K562 (cell line): Measurements from ENCODE around the gene NRDE2. TPM values are rescaled to one million over a fixed set of nuclear protein-coding genes. Genes with fewer than 3 reads are reported as not detected.

Experiments
- BACH1 ChIP-seq: fragments of 200-800 bp; sonication (Bioruptor generic); IDR thresholded peaks from 2 replicates; pipeline ENCODE4 v1.6.1; 2016; ENCODE audit warnings: missing genetic modification characterization, missing compliant biosample characterization
- CTBP1 ChIP-seq: fragments of 450-650 bp; IDR thresholded peaks from 2 replicates; pipeline ENCODE4 v1.6.1; 2016; ENCODE audit warnings: borderline replicate concordance
- GABPA ChIP-seq: fragments of 200-800 bp; sonication (Bioruptor generic); conservative IDR thresholded peaks from 2 replicates; pipeline ENCODE4 v1.6.1; 2016; ENCODE audit warnings: low read depth, missing genetic modification characterization, missing compliant biosample characterization
- NR4A1 ChIP-seq, 2 experiments: fragments of 250-450 bp in 1 of 2; fragments of 450-650 bp in 1 of 2; sonication (Bioruptor Pico) in 1 of 2; IDR thresholded peaks; 2 replicates each; pipeline versions ENCODE4 v1.4.0 to v1.6.1; 2016 to 2020; ENCODE audit warnings: mild to moderate bottlenecking in 2 of 2, missing compliant biosample characterization in 1 of 2, missing genetic modification characterization in 1 of 2, moderate library complexity in 1 of 2
- RAD21 ChIP-seq, 2 experiments: fragments of 250-450 bp in 1 of 2; fragments of 450-650 bp in 1 of 2; sonication (Bioruptor Pico) in 1 of 2; formaldehyde crosslinking in 1 of 2; IDR thresholded peaks in 1 of 2; conservative IDR thresholded peaks in 1 of 2; 2 replicates each; pipeline versions ENCODE4 v1.4.0 to v1.8.0; 2020 to 2022; ENCODE audit warnings: mild to moderate bottlenecking in 2 of 2, moderate library complexity in 1 of 2
- SAP30 ChIP-seq: fragments of 200-600 bp; sonication (generic); IDR thresholded peaks from 2 replicates; pipeline ENCODE4 v1.6.1; 2012; ENCODE audit warnings: borderline replicate concordance, low read depth, mild to moderate bottlenecking, moderate library complexity, low read length, control low read depth, inconsistent platforms; ENCODE audit not compliant: insufficient read depth, poor library complexity, severe bottlenecking
- TEAD1 ChIP-seq, 2 experiments: fragments of 450-650 bp in 1 of 2; sonication (generic) in 1 of 2; formaldehyde crosslinking; IDR thresholded peaks; 2 replicates each; pipeline versions ENCODE4 v1.4.0 to v1.8.0; 2020 to 2022; ENCODE audit warnings: mild to moderate bottlenecking in 2 of 2, missing genetic modification reagents in 1 of 2
- ZNF175 ChIP-seq: fragments of 200-800 bp; sonication (Bioruptor generic); IDR thresholded peaks from 2 replicates; pipeline ENCODE4 v1.6.1; 2016; ENCODE audit warnings: low read depth, mild to moderate bottlenecking, missing genetic modification characterization, missing compliant biosample characterization
- ZNF707 ChIP-seq: fragments of 250-450 bp; sonication (Bioruptor Pico); conservative IDR thresholded peaks from 2 replicates; pipeline ENCODE4 v1.8.0; 2022; ENCODE audit warnings: inconsistent platforms, mild to moderate bottlenecking, moderate library complexity
- polyA plus RNA-seq, 8 experiments: library from polyadenylated mRNA; depleted of rRNA in 4 of 8; stranded (reverse) in 5 of 8; unstranded in 3 of 8; fragments of >200 nt; fragmentation: Nextera tagmentation in 2 of 8; fragmentation: Illumina TruSeq in 1 of 8; extraction: Ambion mirVana in 2 of 8; extraction: Trizol in 1 of 8; gene quantifications; 2 replicates each; pipeline versions ENCODE4 v1.2.1 to v1.2.3, GENCODE V29; 2011 to 2014; ENCODE audit warnings: inconsistent platforms in 1 of 8, missing spikeins in 1 of 8
- total RNA-seq, 7 experiments: library from RNA; depleted of rRNA in 6 of 7; stranded (reverse); fragments of >200 nt in 6 of 7; fragmentation: Illumina TruSeq in 2 of 7; extraction: Trizol in 2 of 7; gene quantifications; 2 replicates each; pipeline versions ENCODE4 v1.2.1 to v1.2.3, GENCODE V29; 2011 to 2021; ENCODE audit warnings: low replicate concordance in 1 of 7
- TF ChIP-seq, protein P1 (sequence below): fragments of 450-650 bp; IDR thresholded peaks from 2 replicates; pipeline ENCODE4 v1.6.1; 2017; ENCODE audit warnings: antibody characterized with exemption, mild to moderate bottlenecking
- TF ChIP-seq, protein P2 (sequence below): fragments of 450-650 bp; IDR thresholded peaks from 2 replicates; pipeline ENCODE4 v1.6.1; 2014; ENCODE audit warnings: low read depth, mild to moderate bottlenecking, moderate library complexity, borderline replicate concordance
- TF ChIP-seq, protein P3 (sequence below): fragments of 250-450 bp; sonication (Bioruptor Pico); IDR thresholded peaks from 2 replicates; pipeline ENCODE4 v1.5.0; 2020; ENCODE audit warnings: mild to moderate bottlenecking
- TF ChIP-seq, protein P4 (sequence below): fragments of 250-450 bp; sonication (Bioruptor Pico); IDR thresholded peaks from 2 replicates; pipeline ENCODE4 v1.8.0; 2022; ENCODE audit warnings: inconsistent platforms, mild to moderate bottlenecking, moderate library complexity, borderline replicate concordance
- TF ChIP-seq, protein P5 (sequence below): sonication (generic); formaldehyde crosslinking; IDR thresholded peaks from 2 replicates; pipeline ENCODE4 v1.8.1; 2023; ENCODE audit warnings: mild to moderate bottlenecking, missing genetic modification reagents, moderate library complexity

The NRDE2 gene
- total and polyA plus RNA-seq, 9 of the 15 experiments (the other 6 are each of a cell fraction or from before 2014, with no cell fraction given) = 3.3 to 15.0 (median 8.4) TPM

DNA sequence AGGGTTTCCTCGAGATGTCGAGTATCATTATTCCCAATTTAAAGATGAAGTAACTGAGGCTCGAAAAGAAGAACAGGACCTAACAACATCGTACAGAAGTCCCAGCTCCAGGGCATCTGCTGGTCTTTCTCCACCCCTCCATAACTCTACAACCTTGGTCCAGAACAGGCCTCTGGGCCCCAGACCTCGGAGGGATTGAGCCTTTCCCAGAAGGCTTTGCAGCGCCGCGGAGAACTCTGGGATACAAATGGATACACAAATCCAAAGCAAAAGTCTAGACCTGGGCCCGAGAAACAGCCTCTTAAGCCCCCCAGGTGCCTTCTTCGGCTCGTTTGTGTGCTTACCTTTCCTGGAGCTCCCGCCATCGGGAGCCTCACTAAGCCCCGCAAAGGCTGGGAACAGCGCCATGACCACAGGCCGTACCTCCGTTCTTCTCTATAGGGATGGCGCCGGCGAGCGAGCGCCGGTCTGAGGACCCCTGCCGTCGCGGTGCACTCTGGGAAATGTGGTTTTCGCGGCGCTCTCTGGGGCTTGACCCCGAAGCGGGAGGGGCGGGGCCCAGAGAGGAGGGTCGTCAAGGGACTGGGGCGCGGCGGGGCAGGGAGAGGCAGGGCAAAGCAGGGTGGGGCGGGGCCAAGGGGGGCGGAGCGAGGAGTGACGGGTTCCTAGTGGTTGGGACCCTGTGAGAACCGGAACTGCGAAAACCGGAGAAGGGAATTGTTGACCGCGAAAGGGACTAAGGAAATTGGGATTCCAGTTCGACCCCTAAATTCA, at the start of gene NRDE2 (continued):
- TF ChIP-seq, protein P1, sequence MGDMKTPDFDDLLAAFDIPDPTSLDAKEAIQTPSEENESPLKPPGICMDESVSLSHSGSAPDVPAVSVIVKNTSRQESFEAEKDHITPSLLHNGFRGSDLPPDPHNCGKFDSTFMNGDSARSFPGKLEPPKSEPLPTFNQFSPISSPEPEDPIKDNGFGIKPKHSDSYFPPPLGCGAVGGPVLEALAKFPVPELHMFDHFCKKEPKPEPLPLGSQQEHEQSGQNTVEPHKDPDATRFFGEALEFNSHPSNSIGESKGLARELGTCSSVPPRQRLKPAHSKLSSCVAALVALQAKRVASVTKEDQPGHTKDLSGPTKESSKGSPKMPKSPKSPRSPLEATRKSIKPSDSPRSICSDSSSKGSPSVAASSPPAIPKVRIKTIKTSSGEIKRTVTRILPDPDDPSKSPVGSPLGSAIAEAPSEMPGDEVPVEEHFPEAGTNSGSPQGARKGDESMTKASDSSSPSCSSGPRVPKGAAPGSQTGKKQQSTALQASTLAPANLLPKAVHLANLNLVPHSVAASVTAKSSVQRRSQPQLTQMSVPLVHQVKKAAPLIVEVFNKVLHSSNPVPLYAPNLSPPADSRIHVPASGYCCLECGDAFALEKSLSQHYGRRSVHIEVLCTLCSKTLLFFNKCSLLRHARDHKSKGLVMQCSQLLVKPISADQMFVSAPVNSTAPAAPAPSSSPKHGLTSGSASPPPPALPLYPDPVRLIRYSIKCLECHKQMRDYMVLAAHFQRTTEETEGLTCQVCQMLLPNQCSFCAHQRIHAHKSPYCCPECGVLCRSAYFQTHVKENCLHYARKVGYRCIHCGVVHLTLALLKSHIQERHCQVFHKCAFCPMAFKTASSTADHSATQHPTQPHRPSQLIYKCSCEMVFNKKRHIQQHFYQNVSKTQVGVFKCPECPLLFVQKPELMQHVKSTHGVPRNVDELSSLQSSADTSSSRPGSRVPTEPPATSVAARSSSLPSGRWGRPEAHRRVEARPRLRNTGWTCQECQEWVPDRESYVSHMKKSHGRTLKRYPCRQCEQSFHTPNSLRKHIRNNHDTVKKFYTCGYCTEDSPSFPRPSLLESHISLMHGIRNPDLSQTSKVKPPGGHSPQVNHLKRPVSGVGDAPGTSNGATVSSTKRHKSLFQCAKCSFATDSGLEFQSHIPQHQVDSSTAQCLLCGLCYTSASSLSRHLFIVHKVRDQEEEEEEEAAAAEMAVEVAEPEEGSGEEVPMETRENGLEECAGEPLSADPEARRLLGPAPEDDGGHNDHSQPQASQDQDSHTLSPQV = peak; percentile 85; the same call in 1 of the 2 replicates
- TF ChIP-seq NR4A1 (CRISPR knock-in tag; IDR thresholded peaks at IDR 0.05) = no peak
- TF ChIP-seq NR4A1 (tag; IDR thresholded peaks at IDR 0.05) = peak; percentile 51; the same call in 1 of the 2 replicates
- no peak for TF ChIP-seq RAD21 (CRISPR knock-in tag; conservative IDR thresholded peaks at IDR 0.05 in 1 of 2, IDR thresholded peaks at IDR 0.05 in 1 of 2)
- TF ChIP-seq BACH1 (tag) = peak; percentile 46; the same call in 1 of the 2 replicates
- TF ChIP-seq, protein P2, sequence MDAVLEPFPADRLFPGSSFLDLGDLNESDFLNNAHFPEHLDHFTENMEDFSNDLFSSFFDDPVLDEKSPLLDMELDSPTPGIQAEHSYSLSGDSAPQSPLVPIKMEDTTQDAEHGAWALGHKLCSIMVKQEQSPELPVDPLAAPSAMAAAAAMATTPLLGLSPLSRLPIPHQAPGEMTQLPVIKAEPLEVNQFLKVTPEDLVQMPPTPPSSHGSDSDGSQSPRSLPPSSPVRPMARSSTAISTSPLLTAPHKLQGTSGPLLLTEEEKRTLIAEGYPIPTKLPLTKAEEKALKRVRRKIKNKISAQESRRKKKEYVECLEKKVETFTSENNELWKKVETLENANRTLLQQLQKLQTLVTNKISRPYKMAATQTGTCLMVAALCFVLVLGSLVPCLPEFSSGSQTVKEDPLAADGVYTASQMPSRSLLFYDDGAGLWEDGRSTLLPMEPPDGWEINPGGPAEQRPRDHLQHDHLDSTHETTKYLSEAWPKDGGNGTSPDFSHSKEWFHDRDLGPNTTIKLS = peak; percentile 55; the same call in 1 of the 2 replicates
- TF ChIP-seq ZNF175 = peak; percentile 66; the same call in 1 of the 2 replicates
- TF ChIP-seq ZNF707 = 0 out of 2 replicates have a peak, but pooled peaks have one; percentile 28
- 0 out of 2 replicates have a peak, but pooled peaks have one; percentile 19 for TF ChIP-seq CTBP1
- TF ChIP-seq, protein P3, sequence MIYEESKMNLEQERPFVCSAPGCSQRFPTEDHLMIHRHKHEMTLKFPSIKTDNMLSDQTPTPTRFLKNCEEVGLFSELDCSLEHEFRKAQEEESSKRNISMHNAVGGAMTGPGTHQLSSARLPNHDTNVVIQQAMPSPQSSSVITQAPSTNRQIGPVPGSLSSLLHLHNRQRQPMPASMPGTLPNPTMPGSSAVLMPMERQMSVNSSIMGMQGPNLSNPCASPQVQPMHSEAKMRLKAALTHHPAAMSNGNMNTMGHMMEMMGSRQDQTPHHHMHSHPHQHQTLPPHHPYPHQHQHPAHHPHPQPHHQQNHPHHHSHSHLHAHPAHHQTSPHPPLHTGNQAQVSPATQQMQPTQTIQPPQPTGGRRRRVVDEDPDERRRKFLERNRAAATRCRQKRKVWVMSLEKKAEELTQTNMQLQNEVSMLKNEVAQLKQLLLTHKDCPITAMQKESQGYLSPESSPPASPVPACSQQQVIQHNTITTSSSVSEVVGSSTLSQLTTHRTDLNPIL (CRISPR knock-in tag) = no peak
- TF ChIP-seq, protein P4, sequence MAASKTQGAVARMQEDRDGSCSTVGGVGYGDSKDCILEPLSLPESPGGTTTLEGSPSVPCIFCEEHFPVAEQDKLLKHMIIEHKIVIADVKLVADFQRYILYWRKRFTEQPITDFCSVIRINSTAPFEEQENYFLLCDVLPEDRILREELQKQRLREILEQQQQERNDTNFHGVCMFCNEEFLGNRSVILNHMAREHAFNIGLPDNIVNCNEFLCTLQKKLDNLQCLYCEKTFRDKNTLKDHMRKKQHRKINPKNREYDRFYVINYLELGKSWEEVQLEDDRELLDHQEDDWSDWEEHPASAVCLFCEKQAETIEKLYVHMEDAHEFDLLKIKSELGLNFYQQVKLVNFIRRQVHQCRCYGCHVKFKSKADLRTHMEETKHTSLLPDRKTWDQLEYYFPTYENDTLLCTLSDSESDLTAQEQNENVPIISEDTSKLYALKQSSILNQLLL (CRISPR knock-in tag) = no peak
- 0 out of 4 replicates have a peak, but pooled peaks have one; percentile 43 for TF ChIP-seq TEAD1 (CRISPR knock-in tag; IDR thresholded peaks at IDR 0.05)
- TF ChIP-seq, protein P5, sequence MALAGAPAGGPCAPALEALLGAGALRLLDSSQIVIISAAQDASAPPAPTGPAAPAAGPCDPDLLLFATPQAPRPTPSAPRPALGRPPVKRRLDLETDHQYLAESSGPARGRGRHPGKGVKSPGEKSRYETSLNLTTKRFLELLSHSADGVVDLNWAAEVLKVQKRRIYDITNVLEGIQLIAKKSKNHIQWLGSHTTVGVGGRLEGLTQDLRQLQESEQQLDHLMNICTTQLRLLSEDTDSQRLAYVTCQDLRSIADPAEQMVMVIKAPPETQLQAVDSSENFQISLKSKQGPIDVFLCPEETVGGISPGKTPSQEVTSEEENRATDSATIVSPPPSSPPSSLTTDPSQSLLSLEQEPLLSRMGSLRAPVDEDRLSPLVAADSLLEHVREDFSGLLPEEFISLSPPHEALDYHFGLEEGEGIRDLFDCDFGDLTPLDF (CRISPR knock-in tag) = no peak
- peak; percentile 70 for TF ChIP-seq GABPA
- TF ChIP-seq SAP30 = no peak
